PC-3 (cell line): ENCODE data around the gene HDAC5.

Experiments used
- EZH2 ChIP-seq: fragments of 300-600 bp; sonication (generic); IDR thresholded peaks from one replicate; pipeline ENCODE4 v1.6.1; 2017; ENCODE audit warnings: antibody characterized with exemption, mild to moderate bottlenecking, low read length; ENCODE audit not compliant: unreplicated experiment
- TF ChIP-seq, protein P1 (sequence below): fragments of 300-600 bp; sonication (generic); conservative IDR thresholded peaks from 2 replicates; pipeline ENCODE4 v1.5.1; 2017; ENCODE audit warnings: antibody characterized with exemption, low read depth, mild to moderate bottlenecking, low read length

DNA sequence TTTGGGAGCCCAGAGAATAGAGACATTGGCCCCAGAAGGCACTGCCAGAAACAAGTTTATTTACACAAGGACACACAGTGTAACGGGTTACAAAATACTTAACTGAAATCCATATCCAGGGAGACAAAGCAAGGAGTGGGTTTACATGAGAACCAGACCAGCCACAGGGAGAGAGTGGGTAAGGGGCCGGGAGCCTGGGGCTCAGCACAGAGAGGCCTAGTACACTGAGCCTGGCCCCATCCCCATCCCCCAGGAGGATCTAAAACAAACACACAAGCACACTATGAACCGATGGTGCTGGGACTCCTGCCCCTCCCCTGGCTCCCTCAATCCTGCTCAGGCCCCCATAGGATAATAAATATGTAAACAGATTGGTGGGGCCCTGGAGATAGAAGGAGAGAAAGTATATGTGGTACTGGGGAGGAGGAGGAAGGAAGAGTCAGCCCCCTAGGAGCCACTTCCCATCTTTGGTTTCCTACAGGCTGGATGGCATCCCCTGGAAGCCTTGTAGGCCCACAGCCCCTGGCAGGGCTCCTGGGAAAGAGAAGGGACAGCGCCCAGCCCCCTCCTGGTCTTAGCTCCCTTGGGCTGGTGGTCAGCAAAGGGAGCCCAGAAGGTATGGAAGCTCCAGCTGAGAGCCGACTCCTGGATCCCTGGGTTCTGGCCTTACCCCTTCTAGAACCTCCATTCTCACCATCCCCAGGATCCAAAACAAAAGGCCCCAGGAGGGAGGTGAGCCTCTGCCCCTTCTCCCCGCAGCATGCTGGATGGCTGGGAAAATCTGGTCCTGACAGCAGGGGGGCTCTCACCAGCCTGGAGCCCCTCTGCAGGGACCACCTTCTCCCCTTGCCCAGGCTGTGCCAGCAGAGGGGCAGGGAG is 46.5 kb downstream of the HDAC5 start:
- TF ChIP-seq, protein P1, sequence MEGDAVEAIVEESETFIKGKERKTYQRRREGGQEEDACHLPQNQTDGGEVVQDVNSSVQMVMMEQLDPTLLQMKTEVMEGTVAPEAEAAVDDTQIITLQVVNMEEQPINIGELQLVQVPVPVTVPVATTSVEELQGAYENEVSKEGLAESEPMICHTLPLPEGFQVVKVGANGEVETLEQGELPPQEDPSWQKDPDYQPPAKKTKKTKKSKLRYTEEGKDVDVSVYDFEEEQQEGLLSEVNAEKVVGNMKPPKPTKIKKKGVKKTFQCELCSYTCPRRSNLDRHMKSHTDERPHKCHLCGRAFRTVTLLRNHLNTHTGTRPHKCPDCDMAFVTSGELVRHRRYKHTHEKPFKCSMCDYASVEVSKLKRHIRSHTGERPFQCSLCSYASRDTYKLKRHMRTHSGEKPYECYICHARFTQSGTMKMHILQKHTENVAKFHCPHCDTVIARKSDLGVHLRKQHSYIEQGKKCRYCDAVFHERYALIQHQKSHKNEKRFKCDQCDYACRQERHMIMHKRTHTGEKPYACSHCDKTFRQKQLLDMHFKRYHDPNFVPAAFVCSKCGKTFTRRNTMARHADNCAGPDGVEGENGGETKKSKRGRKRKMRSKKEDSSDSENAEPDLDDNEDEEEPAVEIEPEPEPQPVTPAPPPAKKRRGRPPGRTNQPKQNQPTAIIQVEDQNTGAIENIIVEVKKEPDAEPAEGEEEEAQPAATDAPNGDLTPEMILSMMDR = no peak
- TF ChIP-seq EZH2 = no peak
